Activated B cell treated with CpG ODN at 0.5 μM for 24 hours (primary cell): ENCODE measurements around the gene ENTPD2. TPM values are rescaled to one million over a fixed set of nuclear protein-coding genes. Genes with fewer than 3 reads are reported as not detected.
A peak's percentile ranks its signal among the peaks of the same experiment; 100 is the strongest.

Source experiments
- ATAC-seq: fragments of 200-7000 bp; cut with Tn5 transposase; one replicate; pipeline ENCODE4 v1.10.0; 2021; ENCODE audit warnings: low read depth, mild to moderate bottlenecking, moderate library complexity
- CTCF ChIA-PET: fragments of 350-600 bp; sonication (Branson Sonifier 250); formaldehyde crosslinking; loops from one replicate; lab custom pipeline; 2021; ENCODE audit warnings: antibody characterized with exemption; lab: Charles Lee
- POLR2A ChIA-PET: fragments of 350-600 bp; sonication (Branson Sonifier 250); formaldehyde crosslinking; loops from one replicate; lab custom pipeline; 2021; ENCODE audit warnings: antibody characterized with exemption; lab: Charles Lee
- DNase-seq: peaks from one replicate; pipeline ENCODE4 v3.0.0; 2022
- H3K27ac Mint-ChIP-seq: one replicate; pipeline ENCODE4 v1.8.0; 2020; ENCODE audit warnings: mixed read lengths
- H3K27me3 Mint-ChIP-seq: one replicate; pipeline ENCODE4 v1.8.0; 2021; ENCODE audit warnings: mixed read lengths
- H3K36me3 Mint-ChIP-seq: one replicate; pipeline ENCODE4 v1.8.0; 2021; ENCODE audit warnings: low read depth, mixed read lengths
- H3K4me1 Mint-ChIP-seq: one replicate; pipeline ENCODE4 v1.8.0; 2021; ENCODE audit warnings: mixed read lengths
- H3K4me3 Mint-ChIP-seq: one replicate; pipeline ENCODE4 v1.8.0; 2020; ENCODE audit warnings: mild to moderate bottlenecking, mixed read lengths
- H3K9me3 Mint-ChIP-seq: one replicate; pipeline ENCODE4 v1.8.0; 2020; ENCODE audit warnings: mixed read lengths
- CTCF ChIP-seq: fragments of 200-600 bp; IDR thresholded peaks from one replicate; pipeline ENCODE4 v1.8.0; 2022; ENCODE audit warnings: antibody characterized with exemption, mild to moderate bottlenecking
- intact Hi-C: fragments of 100-400 bp; cut with micrococcal nuclease; formaldehyde crosslinking; loops from one replicate; pipeline ENCODE4 v1.15.1; 2024
- total RNA-seq: library from RNA; stranded (reverse); gene quantifications from 2 replicates; pipeline ENCODE4 v1.2.3, GENCODE V29; 2022

ENTPD2 gene
- total RNA-seq, 1 donor from 2014 or later, result not detected

- Mint-ChIP-seq H3K4me3 (no peak overlapping the region), H3K4me1 (peaks cover 41% of the 10 kb centered on the region), H3K9me3 (no peaks in the 10 kb centered on the region), H3K27me3 (no peaks in the 10 kb centered on the region), H3K27ac (no peak overlapping the region), H3K36me3 (peaks cover 19% of the 10 kb centered on the region)
- ATAC-seq (no peak), DNase-seq (no peak)
- ChIA-PET POLR2A (no interaction called here), CTCF (no interaction called here)
- intact Hi-C loops, result no loop called here
- no peak for TF ChIP-seq CTCF
Observed at GRCh38 chr9:137079401-137079787, 25.5 kb upstream of the ENTPD2 start.

GRCh38 chr9:137078701-137079400 lies 25.0 kb upstream of the ENTPD2 start:
- ATAC-seq (no peak), DNase-seq (no peak)
- Mint-ChIP-seq H3K27ac (no peak overlapping the region), H3K36me3 (peaks cover 18% of the 10 kb centered on the region), H3K27me3 (no peaks in the 10 kb centered on the region), H3K9me3 (no peaks in the 10 kb centered on the region), H3K4me3 (peak overlapping the region; percentile 78), H3K4me1 (peaks cover 37% of the 10 kb centered on the region)
- no peak for TF ChIP-seq CTCF
- POLR2A ChIA-PET, result interaction anchor here (2.3 kb wide), 1 partner anchor 7 kb away, joined by 21 read pairs; the partner anchor contains the start of gene MAN1B1
- CTCF ChIA-PET, result no interaction called here
- intact Hi-C loops, result no loop called here

GRCh38 chr9:137077758-137078693 lies 24.2 kb upstream of the ENTPD2 start:
- TF ChIP-seq CTCF, result no peak
- peak overlapping the region; percentile 78 for H3K4me3 Mint-ChIP-seq
- DNase-seq (peak; percentile 38), ATAC-seq (peak; percentile 38)
- no peaks in the 10 kb centered on the region for H3K27me3 Mint-ChIP-seq
- H3K36me3 Mint-ChIP-seq, result peaks cover 15% of the 10 kb centered on the region
- ChIA-PET POLR2A (interaction anchor here (1.1 to 2.3 kb wide), 3 partner anchors 8 to 163 kb away, joined by 3 to 21 read pairs (median 3); partner anchors contain the start of genes MAN1B1 and TUBB4B), CTCF (no interaction called here)
- H3K9me3 Mint-ChIP-seq, result no peaks in the 10 kb centered on the region
- intact Hi-C loops, result loop anchor here (1.0 kb wide), 1 partner anchor 7 kb away; no protein-coding TSS in a partner anchor
- peaks cover 28% of the 10 kb centered on the region for H3K4me1 Mint-ChIP-seq
- H3K27ac Mint-ChIP-seq, result no peak overlapping the region

DNA sequence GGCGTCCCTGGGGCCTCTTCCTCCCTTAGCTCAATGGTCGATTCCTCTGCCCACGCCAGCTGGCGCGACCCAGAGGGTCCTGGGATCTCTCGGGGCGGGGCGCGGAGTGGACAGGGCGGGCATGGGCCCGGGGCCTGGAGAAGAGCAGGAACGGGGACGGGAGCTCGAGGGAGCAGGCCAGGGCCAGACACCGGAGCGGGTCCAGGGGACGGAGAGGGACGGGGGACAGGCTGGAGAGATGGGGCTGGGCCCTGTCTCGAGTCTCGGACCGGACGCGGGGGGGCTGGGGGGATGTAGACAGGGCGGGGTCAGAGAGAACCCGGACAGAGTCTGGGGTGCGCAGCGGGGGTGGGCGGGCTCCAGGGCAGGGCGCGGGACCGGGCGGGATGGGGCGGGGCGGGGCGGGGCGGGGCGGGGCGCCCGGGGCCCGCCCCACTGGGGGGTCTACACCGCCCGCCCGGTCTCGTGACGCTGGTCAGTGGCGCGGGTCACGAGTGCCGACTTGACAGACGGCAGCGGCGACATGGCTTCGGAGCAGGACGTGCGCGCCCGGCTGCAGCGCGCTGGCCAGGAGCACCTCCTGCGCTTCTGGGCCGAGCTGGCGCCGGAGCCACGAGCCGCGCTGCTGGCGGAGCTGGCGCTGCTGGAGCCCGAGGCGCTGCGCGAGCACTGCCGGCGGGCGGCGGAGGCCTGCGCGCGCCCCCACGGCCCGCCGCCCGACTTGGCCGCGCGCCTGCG lies 23.3 kb upstream of the ENTPD2 start, which contains the start of gene UAP1L1:
Gene UAP1L1 (plus strand): TSS at position 508 of the 738 bp plus-strand sequence. CDS start 16 bp downstream, at position 524.
- Mint-ChIP-seq H3K27ac (peak within 1 kb of the TSS; percentile 35), H3K9me3 (no peaks in the 10 kb centered on the region), H3K4me3 (peak within 1 kb of the TSS; percentile 78), H3K36me3 (peaks cover 12% of the 10 kb centered on the region), H3K27me3 (no peaks in the 10 kb centered on the region), H3K4me1 (peaks cover 25% of the 10 kb centered on the region)
- ChIA-PET POLR2A (interaction anchor here (0.6 to 2.3 kb wide), 6 partner anchors 9 to 196 kb away, joined by 3 to 21 read pairs (median 3); partner anchors contain the start of genes MAN1B1, NELFB and TUBB4B), CTCF (interaction anchor here (0.7 to 1.3 kb wide), 3 partner anchors 11 to 42 kb away, joined by 3 read pairs; no protein-coding TSS in a partner anchor)
- ATAC-seq, result peak; percentile 67
- DNase-seq, result peak; percentile 58
- intact Hi-C loops, result loop anchor here (1.0 kb wide), 1 partner anchor 8 kb away; no protein-coding TSS in a partner anchor
- no peak for TF ChIP-seq CTCF
